22Rv1 (cell line): ENCODE data around the gene SLF1.

Source experiments
- H3K27ac ChIP-seq: fragments of 450-650 bp; 2 replicates; pipeline ENCODE4 v1.5.1; 2017
- CTCF ChIP-seq: fragments of 450-650 bp; IDR thresholded peaks from 2 replicates; pipeline ENCODE4 v1.5.1; 2017; ENCODE audit warnings: mild to moderate bottlenecking
- ZFX ChIP-seq: fragments of 450-650 bp; IDR thresholded peaks from 2 replicates; pipeline ENCODE4 v1.6.1; 2017; ENCODE audit warnings: antibody characterized with exemption, borderline replicate concordance

The SLF1 gene

GRCh38 chr5:94614156-94614805 lies 4.2 kb upstream of the SLF1 start:
- no peak overlapping the region for H3K27ac ChIP-seq
- TF ChIP-seq ZFX = no peak
- TF ChIP-seq CTCF = no peak

GRCh38 chr5:94615862-94616261 lies 2.6 kb upstream of the SLF1 start:
- no peak overlapping the region for H3K27ac ChIP-seq
- TF ChIP-seq CTCF = no peak
- no peak for TF ChIP-seq ZFX

- no peak for TF ChIP-seq CTCF
- TF ChIP-seq ZFX = no peak
- peak overlapping the region; percentile 86 for H3K27ac ChIP-seq
Observed at GRCh38 chr5:94618029-94618492, 408 bp upstream of the SLF1 start.

- TF ChIP-seq ZFX (no peak), CTCF (no peak)
- no peak overlapping the region for H3K27ac ChIP-seq
Observed at GRCh38 chr5:94620256-94620655, 1.8 kb downstream of the SLF1 start.

GRCh38 chr5:94621763-94622162 lies 3.3 kb downstream of the SLF1 start:
- H3K27ac ChIP-seq = no peak overlapping the region
- TF ChIP-seq CTCF = no peak
- TF ChIP-seq ZFX = no peak

GRCh38 chr5:94623011-94623410 lies 4.5 kb downstream of the SLF1 start:
- no peak overlapping the region for H3K27ac ChIP-seq
- TF ChIP-seq CTCF (no peak), ZFX (no peak)

- TF ChIP-seq ZFX (no peak), CTCF (no peak)
- H3K27ac ChIP-seq = no peak overlapping the region
Observed at GRCh38 chr5:94623877-94624276, 5.4 kb downstream of the SLF1 start.
